Measurements from ENCODE around the gene USE1. TPM values are rescaled to one million over a fixed set of nuclear protein-coding genes. Genes with fewer than 3 reads are reported as not detected.

Gene USE1, protein sequence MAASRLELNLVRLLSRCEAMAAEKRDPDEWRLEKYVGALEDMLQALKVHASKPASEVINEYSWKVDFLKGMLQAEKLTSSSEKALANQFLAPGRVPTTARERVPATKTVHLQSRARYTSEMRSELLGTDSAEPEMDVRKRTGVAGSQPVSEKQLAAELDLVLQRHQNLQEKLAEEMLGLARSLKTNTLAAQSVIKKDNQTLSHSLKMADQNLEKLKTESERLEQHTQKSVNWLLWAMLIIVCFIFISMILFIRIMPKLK
- polyA plus RNA-seq (2011; rRNA removed), result 21.1 and 25.1 TPM in 2 replicates
- 16.3 and 17.4 TPM in 2 replicates for polyA minus RNA-seq (2011; rRNA and poly(A)+ RNA removed)

DNA sequence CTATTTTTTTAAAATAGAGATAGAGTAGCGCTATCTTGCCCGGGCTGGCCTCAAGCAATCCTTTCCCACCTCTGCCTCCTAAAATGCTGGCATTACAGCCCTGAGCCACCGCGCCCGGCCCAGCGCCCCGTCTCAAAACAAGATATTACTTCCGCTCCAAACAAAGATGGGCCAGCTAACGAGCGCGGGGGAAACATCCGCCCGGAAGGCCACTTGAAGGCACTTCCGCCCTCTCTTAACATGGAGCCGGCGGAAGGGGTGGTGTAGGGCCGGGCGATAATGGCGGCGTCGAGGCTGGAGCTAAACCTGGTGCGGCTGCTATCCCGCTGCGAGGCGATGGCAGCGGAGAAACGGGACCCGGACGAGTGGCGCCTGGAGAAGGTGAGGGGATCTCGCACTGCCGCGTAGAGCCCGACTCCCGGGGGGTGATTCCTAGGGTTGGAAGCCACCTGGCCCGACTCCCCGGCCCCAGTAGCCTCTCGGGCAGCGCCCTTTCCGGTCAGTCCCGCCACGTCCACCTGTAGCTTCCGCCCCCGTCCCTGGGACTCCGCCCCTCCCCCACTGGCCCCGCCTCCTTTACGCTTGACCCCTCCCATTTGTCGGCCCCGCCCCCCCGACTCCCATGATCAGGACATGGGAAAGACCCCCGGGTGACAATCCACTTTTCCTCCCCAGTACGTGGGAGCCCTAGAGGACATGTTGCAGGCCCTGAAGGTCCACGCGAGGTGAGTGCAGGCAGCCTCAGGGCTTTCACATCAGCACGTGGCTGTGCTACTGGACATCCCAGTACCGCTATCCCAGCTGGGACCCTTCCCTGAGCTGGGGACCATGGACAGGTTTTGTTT is at the start of gene USE1:
Gene USE1, plus strand, starts transcription at position 231 of the 845 bp plus-strand sequence. Its CDS starts 49 bp downstream, at position 280.
- TF ChIP-seq, protein P1, sequence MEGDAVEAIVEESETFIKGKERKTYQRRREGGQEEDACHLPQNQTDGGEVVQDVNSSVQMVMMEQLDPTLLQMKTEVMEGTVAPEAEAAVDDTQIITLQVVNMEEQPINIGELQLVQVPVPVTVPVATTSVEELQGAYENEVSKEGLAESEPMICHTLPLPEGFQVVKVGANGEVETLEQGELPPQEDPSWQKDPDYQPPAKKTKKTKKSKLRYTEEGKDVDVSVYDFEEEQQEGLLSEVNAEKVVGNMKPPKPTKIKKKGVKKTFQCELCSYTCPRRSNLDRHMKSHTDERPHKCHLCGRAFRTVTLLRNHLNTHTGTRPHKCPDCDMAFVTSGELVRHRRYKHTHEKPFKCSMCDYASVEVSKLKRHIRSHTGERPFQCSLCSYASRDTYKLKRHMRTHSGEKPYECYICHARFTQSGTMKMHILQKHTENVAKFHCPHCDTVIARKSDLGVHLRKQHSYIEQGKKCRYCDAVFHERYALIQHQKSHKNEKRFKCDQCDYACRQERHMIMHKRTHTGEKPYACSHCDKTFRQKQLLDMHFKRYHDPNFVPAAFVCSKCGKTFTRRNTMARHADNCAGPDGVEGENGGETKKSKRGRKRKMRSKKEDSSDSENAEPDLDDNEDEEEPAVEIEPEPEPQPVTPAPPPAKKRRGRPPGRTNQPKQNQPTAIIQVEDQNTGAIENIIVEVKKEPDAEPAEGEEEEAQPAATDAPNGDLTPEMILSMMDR (IDR thresholded peaks at IDR 0.05; ENCODE audit: low read depth, low read length), result no peak
- Histone ChIP-seq H3K27ac (ENCODE audit: low read depth, low read length) (peak within 1 kb of the TSS; percentile 93), H3K27me3 (ENCODE audit: control insufficient read depth, insufficient read depth, low read length) (no peaks in the 10 kb centered on the region), H3K9me3 (ENCODE audit: control insufficient read depth, insufficient read depth, low read length) (no peaks in the 10 kb centered on the region; the same call in 1 of the 2 replicates), H3K4me3 (ENCODE audit: low read depth, low read length) (peak within 1 kb of the TSS; percentile 79)
- POLR2A ChIA-PET, result interaction anchor here (0.5 to 2.6 kb wide), 17 partner anchors 8 to 1825 kb away, joined by 3 to 10 read pairs (median 3); partner anchors contain the start of genes MYO9B and OCEL1
- peak; percentile 74 for DNase-seq (ENCODE audit: low read depth, low spot score)
- CTCF ChIA-PET, result interaction anchor here (1.0 to 1.3 kb wide), 3 partner anchors 11 to 147 kb away, joined by 3 read pairs; no protein-coding TSS in a partner anchor

DNA sequence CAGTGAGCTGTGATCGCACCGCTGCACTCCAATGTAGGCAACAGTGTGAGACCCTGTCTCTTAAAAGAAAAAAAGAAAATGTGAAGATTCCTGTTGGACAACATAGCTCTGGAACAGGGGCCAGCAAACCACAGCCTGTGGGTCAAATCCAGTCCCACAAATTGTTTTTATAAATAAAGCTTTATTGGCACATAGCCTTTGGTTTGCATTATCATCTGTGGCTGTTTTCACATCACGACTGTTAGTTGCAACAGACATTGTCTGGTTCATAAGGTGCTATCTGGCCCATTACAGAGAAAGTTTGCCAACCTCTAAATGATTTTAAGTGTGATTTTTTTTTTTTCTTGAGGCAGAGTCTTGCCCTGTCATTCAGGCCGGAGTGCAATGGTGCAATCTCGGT is 49.4 kb upstream of the USE1 start:
- Histone ChIP-seq H3K9me3 (ENCODE audit: control insufficient read depth, insufficient read depth, low read length) (peaks cover 7% of the 10 kb centered on the region), H3K27ac (ENCODE audit: low read depth, low read length) (no peak overlapping the region), H3K4me3 (ENCODE audit: low read depth, low read length) (no peak overlapping the region), H3K27me3 (ENCODE audit: control insufficient read depth, insufficient read depth, low read length) (no peaks in the 10 kb centered on the region)
- ChIA-PET CTCF (no interaction called here), POLR2A (interaction anchor here (0.5 kb wide), 1 partner anchor 34 kb away, joined by 3 read pairs; no protein-coding TSS in a partner anchor)
- DNase-seq (ENCODE audit: low read depth, low spot score), result no peak
- TF ChIP-seq, protein P1 (IDR thresholded peaks at IDR 0.05; ENCODE audit: low read depth, low read length), result no peak

DNA sequence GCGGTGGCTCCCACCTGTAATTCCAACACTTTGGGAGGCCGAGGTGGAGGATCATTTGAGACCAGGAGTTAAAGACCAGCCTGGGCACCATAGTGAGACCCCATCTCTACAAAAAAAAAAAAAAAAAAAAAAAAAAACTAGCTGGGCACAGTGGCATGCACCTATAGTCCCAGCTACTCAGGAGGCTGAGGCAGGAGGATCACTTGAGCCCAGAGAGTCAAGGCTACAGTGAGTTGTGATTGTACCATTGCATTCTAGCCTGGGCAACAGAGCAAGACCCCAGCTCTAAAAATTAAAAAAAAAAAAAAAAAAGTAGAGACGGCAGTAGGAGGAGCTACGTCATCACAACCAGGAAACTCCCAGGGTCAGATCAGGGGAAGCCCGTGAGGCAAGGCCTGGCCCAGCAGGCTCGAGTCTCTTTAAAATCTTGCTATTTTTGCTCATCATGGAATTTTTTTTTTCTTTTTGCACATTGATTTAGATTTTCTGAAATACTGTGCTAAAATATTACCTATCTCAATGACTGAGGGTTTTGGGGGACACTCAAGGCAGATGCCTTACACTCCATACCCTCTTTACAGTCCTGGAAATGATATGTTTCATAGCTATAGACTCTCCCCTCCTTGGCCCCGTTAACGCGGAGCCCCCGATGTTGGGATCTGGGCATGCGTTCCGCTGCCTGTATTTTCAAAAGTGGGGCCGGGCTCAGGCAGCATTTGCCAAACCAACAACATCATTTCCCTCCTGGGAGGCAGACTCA is 44.4 kb upstream of the USE1 start:
- DNase-seq (ENCODE audit: low read depth, low spot score), result no peak
- H3K27me3 ChIP-seq (ENCODE audit: control insufficient read depth, insufficient read depth, low read length), result no peaks in the 10 kb centered on the region
- no peaks in the 10 kb centered on the region; the same call in 1 of the 2 replicates for H3K9me3 ChIP-seq (ENCODE audit: control insufficient read depth, insufficient read depth, low read length)
- TF ChIP-seq, protein P1 (IDR thresholded peaks at IDR 0.05; ENCODE audit: low read depth, low read length), result no peak
- ChIA-PET POLR2A (interaction anchor here (0.6 kb wide), 2 partner anchors 22 to 85 kb away, joined by 3 read pairs; no protein-coding TSS in a partner anchor), CTCF (no interaction called here)
- H3K27ac ChIP-seq (ENCODE audit: low read depth, low read length), result no peak overlapping the region
- no peak overlapping the region for H3K4me3 ChIP-seq (ENCODE audit: low read depth, low read length)

DNA sequence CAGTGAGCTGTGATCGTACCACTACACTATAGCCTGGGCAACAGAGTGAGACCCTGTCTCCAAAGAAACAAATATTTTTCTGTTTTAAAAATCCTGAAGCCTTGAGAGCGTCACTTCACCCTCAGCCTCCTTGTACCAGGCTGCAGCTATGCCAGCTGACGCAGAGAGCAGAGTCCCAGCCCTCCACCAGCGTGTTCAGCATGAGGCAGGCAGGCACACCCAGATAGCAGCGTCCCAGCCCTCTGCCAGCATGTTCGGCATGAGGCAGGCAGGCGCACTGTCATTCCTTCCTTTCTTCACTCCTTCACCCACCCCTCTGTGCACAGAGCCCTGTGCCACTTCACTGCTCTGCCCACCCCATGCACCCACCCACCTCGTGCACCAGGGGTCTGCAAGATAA is 43.3 kb upstream of the USE1 start:
- POLR2A ChIA-PET, result no interaction called here
- CTCF ChIA-PET, result no interaction called here
- no peak overlapping the region for H3K4me3 ChIP-seq (ENCODE audit: low read depth, low read length)
- no peak for DNase-seq (ENCODE audit: low read depth, low spot score)
- no peak overlapping the region for H3K27ac ChIP-seq (ENCODE audit: low read depth, low read length)
- H3K9me3 ChIP-seq (ENCODE audit: control insufficient read depth, insufficient read depth, low read length), result no peaks in the 10 kb centered on the region; the same call in 1 of the 2 replicates
- TF ChIP-seq, protein P1 (IDR thresholded peaks at IDR 0.05; ENCODE audit: low read depth, low read length), result no peak
- H3K27me3 ChIP-seq (ENCODE audit: control insufficient read depth, insufficient read depth, low read length), result no peaks in the 10 kb centered on the region

All from AG04450 (cell line).